ENCODE data around the gene SDK1.

Gene SDK1

GRCh38 chr7:4100691-4101090, 799.6 kb downstream of the SDK1 start:
- TF ChIP-seq CTCF (conservative IDR thresholded peaks at IDR 0.05; ENCODE audit: low read depth, low read length) = no peak
- no peak overlapping the region for H3K4me3 ChIP-seq (ENCODE audit: low read depth, low read length)
- no peak for DNase-seq (ENCODE audit: low read depth)

GRCh38 chr7:4102231-4102841, 801.3 kb downstream of the SDK1 start:
- no peak for TF ChIP-seq CTCF (conservative IDR thresholded peaks at IDR 0.05; ENCODE audit: low read depth, low read length)
- no peak for DNase-seq (ENCODE audit: low read depth)
- no peak overlapping the region for H3K4me3 ChIP-seq (ENCODE audit: low read depth, low read length)

GRCh38 chr7:4103352-4104091, 802.5 kb downstream of the SDK1 start:
- DNase-seq (ENCODE audit: low read depth) = peak; percentile 9
- TF ChIP-seq CTCF (conservative IDR thresholded peaks at IDR 0.05; ENCODE audit: low read depth, low read length) = no peak
- H3K4me3 ChIP-seq (ENCODE audit: low read depth, low read length) = no peak overlapping the region

- no peak for TF ChIP-seq CTCF (conservative IDR thresholded peaks at IDR 0.05; ENCODE audit: low read depth, low read length)
- no peak for DNase-seq (ENCODE audit: low read depth)
- no peak overlapping the region for H3K4me3 ChIP-seq (ENCODE audit: low read depth, low read length)
Observed at GRCh38 chr7:4107839-4108238, 806.8 kb downstream of the SDK1 start.

GRCh38 chr7:4108951-4109350, 807.9 kb downstream of the SDK1 start:
- no peak overlapping the region for H3K4me3 ChIP-seq (ENCODE audit: low read depth, low read length)
- no peak for DNase-seq (ENCODE audit: low read depth)
- no peak for TF ChIP-seq CTCF (conservative IDR thresholded peaks at IDR 0.05; ENCODE audit: low read depth, low read length)

- H3K4me3 ChIP-seq (ENCODE audit: low read depth, low read length) = no peak overlapping the region
- no peak for DNase-seq (ENCODE audit: low read depth)
- TF ChIP-seq CTCF (conservative IDR thresholded peaks at IDR 0.05; ENCODE audit: low read depth, low read length) = no peak
Observed at GRCh38 chr7:4109481-4110110, 808.5 kb downstream of the SDK1 start.

All from choroid plexus epithelial cell (primary cell).